Measurements from ENCODE around the gene CD70.

DNA sequence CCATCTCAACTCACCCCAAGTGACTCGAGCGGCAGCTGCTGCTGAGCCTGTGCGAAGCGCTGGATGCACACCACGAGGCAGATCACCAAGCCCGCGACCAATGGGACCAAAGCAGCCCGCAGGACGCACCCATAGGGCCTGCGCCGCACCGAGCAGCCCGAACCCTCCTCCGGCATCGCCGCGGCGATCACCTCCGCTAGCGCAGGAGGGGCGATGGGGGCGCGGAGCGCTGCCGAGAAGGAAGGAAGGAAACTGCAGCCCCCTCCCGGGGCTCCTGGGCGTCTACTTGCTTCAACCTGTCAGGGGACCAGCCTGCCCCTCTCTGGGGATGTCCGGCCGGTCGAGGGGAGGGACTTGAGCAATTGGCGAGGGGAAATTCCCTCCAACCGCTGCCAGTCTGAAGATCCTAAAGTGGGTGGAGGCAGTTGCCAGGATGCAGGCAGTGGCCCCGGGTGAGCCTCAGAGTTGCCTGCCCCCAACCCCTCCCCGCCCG is at the start of gene CD70:
- TF ChIP-seq, protein P1, sequence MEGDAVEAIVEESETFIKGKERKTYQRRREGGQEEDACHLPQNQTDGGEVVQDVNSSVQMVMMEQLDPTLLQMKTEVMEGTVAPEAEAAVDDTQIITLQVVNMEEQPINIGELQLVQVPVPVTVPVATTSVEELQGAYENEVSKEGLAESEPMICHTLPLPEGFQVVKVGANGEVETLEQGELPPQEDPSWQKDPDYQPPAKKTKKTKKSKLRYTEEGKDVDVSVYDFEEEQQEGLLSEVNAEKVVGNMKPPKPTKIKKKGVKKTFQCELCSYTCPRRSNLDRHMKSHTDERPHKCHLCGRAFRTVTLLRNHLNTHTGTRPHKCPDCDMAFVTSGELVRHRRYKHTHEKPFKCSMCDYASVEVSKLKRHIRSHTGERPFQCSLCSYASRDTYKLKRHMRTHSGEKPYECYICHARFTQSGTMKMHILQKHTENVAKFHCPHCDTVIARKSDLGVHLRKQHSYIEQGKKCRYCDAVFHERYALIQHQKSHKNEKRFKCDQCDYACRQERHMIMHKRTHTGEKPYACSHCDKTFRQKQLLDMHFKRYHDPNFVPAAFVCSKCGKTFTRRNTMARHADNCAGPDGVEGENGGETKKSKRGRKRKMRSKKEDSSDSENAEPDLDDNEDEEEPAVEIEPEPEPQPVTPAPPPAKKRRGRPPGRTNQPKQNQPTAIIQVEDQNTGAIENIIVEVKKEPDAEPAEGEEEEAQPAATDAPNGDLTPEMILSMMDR (conservative IDR thresholded peaks at IDR 0.05; ENCODE audit: low read depth, low read length): no peak
- peak; percentile 40 for TF ChIP-seq EZH2 (IDR thresholded peaks at IDR 0.05; ENCODE audit: borderline replicate concordance, low read depth, low read length, poor library complexity, severe bottlenecking)
